Erythroblast (primary cell): Measurements from ENCODE around the gene CD82.
"Not testable (repeated sequence)": the region's sequence is repeated elsewhere in the genome, so short reads cannot be mapped to it uniquely, and the experiment has no call there.

Source experiments
- DNase-seq, 2 experiments: peaks; one replicate each; lab custom pipeline; 2025; lab: John Stamatoyannopoulos, UW
- GATA1 ChIP-seq: IDR thresholded peaks from 2 replicates; pipeline ENCODE4 v1.6.1; 2011; ENCODE audit warnings: low read depth, mild to moderate bottlenecking, control low read depth, low read length, moderate library complexity
- POLR2A ChIP-seq: IDR thresholded peaks from 2 replicates; pipeline ENCODE4 v1.6.1; 2011; ENCODE audit warnings: mild to moderate bottlenecking, low read length

CD82 gene

GRCh38 chr11:44633641-44634040 is 68.2 kb downstream of the CD82 start:
- no peak for DNase-seq
- TF ChIP-seq GATA1 = no peak
- no peak for TF ChIP-seq POLR2A

- TF ChIP-seq POLR2A (no peak), GATA1 (no peak)
- peak in 1 of 2 experiments; percentile 60 for DNase-seq
Observed at GRCh38 chr11:44634401-44635281, 69.2 kb downstream of the CD82 start.

- TF ChIP-seq POLR2A (no peak), GATA1 (no peak)
- no peak for DNase-seq
Observed at GRCh38 chr11:44637487-44637886, 72.0 kb downstream of the CD82 start.

GRCh38 chr11:44638032-44638431 is 72.6 kb downstream of the CD82 start:
- no peak for TF ChIP-seq POLR2A
- TF ChIP-seq GATA1 = no peak
- DNase-seq = no peak

- TF ChIP-seq POLR2A (no peak), GATA1 (no peak)
- no peak for DNase-seq
Observed at GRCh38 chr11:44643217-44643616, 77.8 kb downstream of the CD82 start.

- no peak for DNase-seq
- TF ChIP-seq POLR2A (no peak), GATA1 (no peak)
Observed at GRCh38 chr11:44645827-44646226, 80.4 kb downstream of the CD82 start.

GRCh38 chr11:44647255-44647955 is 81.9 kb downstream of the CD82 start:
- DNase-seq = not testable (repeated sequence)

GRCh38 chr11:44648109-44648508 is 82.6 kb downstream of the CD82 start:
- no peak for DNase-seq
- TF ChIP-seq GATA1 (no peak), POLR2A (no peak)

- no peak for DNase-seq
- TF ChIP-seq GATA1 (no peak), POLR2A (no peak)
Observed at GRCh38 chr11:44651535-44652155, 86.2 kb downstream of the CD82 start.

GRCh38 chr11:44652901-44653644 is 87.6 kb downstream of the CD82 start:
- DNase-seq = no peak
- no peak for TF ChIP-seq POLR2A
- TF ChIP-seq GATA1 = no peak

GRCh38 chr11:44654057-44654456 is 88.6 kb downstream of the CD82 start:
- no peak for DNase-seq
- TF ChIP-seq GATA1 (no peak), POLR2A (no peak)

GRCh38 chr11:44654596-44654995 is 89.1 kb downstream of the CD82 start:
- TF ChIP-seq POLR2A (no peak), GATA1 (no peak)
- no peak for DNase-seq

- no peak for TF ChIP-seq GATA1
- TF ChIP-seq POLR2A = no peak
- DNase-seq = no peak
Observed at GRCh38 chr11:44657836-44658505, 92.5 kb downstream of the CD82 start.
